ENCODE measurements around the gene TOLLIP.

The TOLLIP gene

DNA sequence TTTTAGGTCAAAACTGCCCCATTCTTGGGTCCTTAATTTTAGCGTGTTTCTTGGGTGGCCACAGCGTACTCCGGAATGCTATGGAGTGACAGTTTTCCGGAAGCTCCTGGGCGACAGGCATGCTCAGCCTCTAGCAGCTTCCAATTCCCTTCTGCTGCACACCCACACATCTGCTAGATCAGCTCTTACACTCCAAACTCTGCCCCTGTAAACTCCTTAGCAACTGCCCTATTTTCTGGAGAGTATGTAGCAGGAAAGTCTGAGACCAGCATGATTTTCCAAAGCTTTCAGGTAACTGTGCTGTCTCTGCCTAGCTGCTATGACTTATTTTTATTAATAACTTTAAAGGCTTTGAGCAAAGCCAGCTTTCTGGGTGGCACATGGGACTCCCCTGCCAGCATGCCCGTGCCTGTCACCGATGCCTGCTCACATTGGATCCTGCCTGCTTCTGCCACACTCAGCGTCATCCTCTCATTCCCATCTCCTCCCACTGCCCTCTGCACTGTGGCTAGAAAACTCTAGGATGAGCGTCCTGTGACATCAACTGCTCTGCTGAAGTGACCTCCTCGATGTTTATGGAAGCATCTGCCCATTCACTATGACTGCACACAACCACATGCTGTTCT lies 17.3 kb downstream of the TOLLIP start:
- no peaks in the 10 kb centered on the region for H3K4me1 Mint-ChIP-seq (ENCODE audit: low read depth)
- H3K4me3 Mint-ChIP-seq, result no peak overlapping the region
- no peak overlapping the region for H3K27ac Mint-ChIP-seq
- no peak for DNase-seq (ENCODE audit: low spot score)
- peaks cover 16% of the 10 kb centered on the region for H3K36me3 Mint-ChIP-seq (ENCODE audit: low read depth)
- H3K27me3 Mint-ChIP-seq (ENCODE audit: low read depth), result no peaks in the 10 kb centered on the region
- H3K9me3 Mint-ChIP-seq, result no peaks in the 10 kb centered on the region

GRCh38 chr11:1291295-1292017 lies 18.0 kb downstream of the TOLLIP start:
- DNase-seq (ENCODE audit: low spot score), result no peak
- Mint-ChIP-seq H3K27ac (no peak overlapping the region), H3K4me3 (no peak overlapping the region), H3K36me3 (ENCODE audit: low read depth) (peaks cover 18% of the 10 kb centered on the region), H3K27me3 (ENCODE audit: low read depth) (no peaks in the 10 kb centered on the region), H3K4me1 (ENCODE audit: low read depth) (no peaks in the 10 kb centered on the region), H3K9me3 (no peaks in the 10 kb centered on the region)

- no peak for DNase-seq (ENCODE audit: low spot score)
- no peaks in the 10 kb centered on the region for H3K9me3 Mint-ChIP-seq
- H3K4me1 Mint-ChIP-seq (ENCODE audit: low read depth), result no peaks in the 10 kb centered on the region
- no peak overlapping the region for H3K27ac Mint-ChIP-seq
- no peak overlapping the region for H3K4me3 Mint-ChIP-seq
- H3K36me3 Mint-ChIP-seq (ENCODE audit: low read depth), result peaks cover 21% of the 10 kb centered on the region
- no peaks in the 10 kb centered on the region for H3K27me3 Mint-ChIP-seq (ENCODE audit: low read depth)
These were observed 19.1 kb downstream of the TOLLIP start for GRCh38 chr11:1290052-1291040.

GRCh38 chr11:1289211-1289935 lies 20.1 kb downstream of the TOLLIP start:
- DNase-seq (ENCODE audit: low spot score), result no peak
- Mint-ChIP-seq H3K9me3 (no peaks in the 10 kb centered on the region), H3K27ac (no peak overlapping the region), H3K4me1 (ENCODE audit: low read depth) (no peaks in the 10 kb centered on the region), H3K4me3 (no peak overlapping the region), H3K36me3 (ENCODE audit: low read depth) (peaks cover 22% of the 10 kb centered on the region), H3K27me3 (ENCODE audit: low read depth) (no peaks in the 10 kb centered on the region)

DNA sequence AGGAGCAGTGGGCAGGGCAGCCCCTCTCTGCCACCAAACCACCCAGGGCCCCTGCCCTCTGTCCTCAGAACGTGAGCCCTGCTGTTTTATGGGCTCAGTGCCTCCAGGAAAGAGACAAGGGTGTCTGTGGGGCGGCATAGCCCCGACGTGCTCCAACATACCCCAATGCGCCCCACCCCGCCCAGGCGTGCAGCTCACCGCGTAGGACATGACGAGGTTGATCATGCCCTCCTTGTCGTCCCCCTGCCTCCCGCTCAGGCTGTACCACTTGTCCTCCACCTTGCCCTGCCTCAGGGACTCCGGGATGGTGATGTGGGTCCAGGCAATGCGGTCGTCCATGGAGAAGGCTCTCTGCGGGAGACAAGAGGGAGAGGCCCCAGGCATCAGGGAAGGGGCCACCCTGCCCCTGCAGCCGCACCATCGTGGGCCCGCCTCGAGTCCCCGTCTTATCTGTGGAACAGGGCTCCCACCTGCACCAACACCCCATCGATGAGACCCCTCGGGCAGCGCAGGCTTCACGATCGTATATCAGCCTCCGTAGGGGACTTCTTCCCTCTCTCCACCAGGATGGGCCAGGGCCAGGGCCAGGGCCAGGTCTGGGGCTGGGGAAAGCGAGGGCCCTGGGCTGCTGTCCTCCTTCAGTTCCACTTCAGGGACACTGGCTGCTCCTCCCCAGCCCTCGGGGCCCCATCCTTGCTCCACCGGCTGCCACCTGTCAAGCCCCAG lies 20.8 kb downstream of the TOLLIP start:
- Mint-ChIP-seq H3K27me3 (ENCODE audit: low read depth) (no peaks in the 10 kb centered on the region), H3K27ac (no peak overlapping the region), H3K36me3 (ENCODE audit: low read depth) (peaks cover 22% of the 10 kb centered on the region), H3K9me3 (no peaks in the 10 kb centered on the region), H3K4me3 (no peak overlapping the region), H3K4me1 (ENCODE audit: low read depth) (no peaks in the 10 kb centered on the region)
- no peak for DNase-seq (ENCODE audit: low spot score)

DNA sequence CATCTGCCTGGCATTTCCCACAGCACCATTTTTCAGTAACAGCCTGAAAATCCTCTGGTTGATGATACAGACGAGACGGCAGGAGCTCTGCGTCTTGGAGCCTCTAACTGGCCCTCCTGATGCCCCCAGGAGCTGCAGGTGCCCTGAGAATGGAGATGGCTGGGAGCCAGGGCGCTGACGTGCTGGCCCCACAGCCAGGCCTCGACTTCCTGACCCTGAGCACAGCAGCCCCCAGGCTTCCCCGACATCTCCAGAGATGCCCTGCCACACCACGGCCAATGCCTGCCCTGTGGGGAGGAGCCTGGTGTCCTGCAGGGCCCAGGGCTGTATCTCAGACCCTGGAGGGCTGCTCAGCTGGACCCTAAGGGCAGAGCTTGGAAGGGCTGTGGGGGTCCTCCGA lies 21.5 kb downstream of the TOLLIP start:
- Mint-ChIP-seq H3K27me3 (ENCODE audit: low read depth) (no peaks in the 10 kb centered on the region), H3K36me3 (ENCODE audit: low read depth) (peaks cover 22% of the 10 kb centered on the region), H3K4me1 (ENCODE audit: low read depth) (no peaks in the 10 kb centered on the region), H3K4me3 (no peak overlapping the region), H3K9me3 (no peaks in the 10 kb centered on the region), H3K27ac (no peak overlapping the region)
- no peak for DNase-seq (ENCODE audit: low spot score)

DNA sequence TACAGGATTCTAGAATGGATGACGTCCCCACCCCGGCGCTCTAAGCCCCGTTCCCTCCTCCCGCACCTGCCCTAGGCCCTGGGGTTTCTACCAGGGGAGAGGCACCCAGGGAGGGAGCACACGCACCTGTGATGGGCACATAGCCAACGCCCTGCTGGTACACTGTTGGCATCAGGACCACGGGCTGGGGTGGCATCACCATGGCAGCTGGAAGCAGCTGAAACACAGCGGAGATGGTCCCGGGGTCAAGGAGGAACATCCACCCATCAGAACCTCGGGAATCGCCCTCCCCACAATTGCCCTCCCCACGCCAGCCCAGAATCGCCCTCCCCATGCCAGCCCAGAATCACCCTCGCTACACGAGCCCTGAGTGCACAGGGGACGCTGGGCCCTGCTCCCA lies 23.6 kb downstream of the TOLLIP start:
- no peaks in the 10 kb centered on the region for H3K4me1 Mint-ChIP-seq (ENCODE audit: low read depth)
- no peak overlapping the region for H3K4me3 Mint-ChIP-seq
- no peak for DNase-seq (ENCODE audit: low spot score)
- peaks cover 19% of the 10 kb centered on the region for H3K36me3 Mint-ChIP-seq (ENCODE audit: low read depth)
- no peaks in the 10 kb centered on the region for H3K27me3 Mint-ChIP-seq (ENCODE audit: low read depth)
- H3K27ac Mint-ChIP-seq, result no peak overlapping the region
- no peaks in the 10 kb centered on the region for H3K9me3 Mint-ChIP-seq

GRCh38 chr11:1285316-1285744 lies 24.1 kb downstream of the TOLLIP start:
- Mint-ChIP-seq H3K4me3 (no peak overlapping the region), H3K9me3 (no peaks in the 10 kb centered on the region), H3K4me1 (ENCODE audit: low read depth) (no peaks in the 10 kb centered on the region), H3K27me3 (ENCODE audit: low read depth) (no peaks in the 10 kb centered on the region), H3K36me3 (ENCODE audit: low read depth) (peaks cover 19% of the 10 kb centered on the region), H3K27ac (no peak overlapping the region)
- DNase-seq (ENCODE audit: low spot score), result no peak

DNA sequence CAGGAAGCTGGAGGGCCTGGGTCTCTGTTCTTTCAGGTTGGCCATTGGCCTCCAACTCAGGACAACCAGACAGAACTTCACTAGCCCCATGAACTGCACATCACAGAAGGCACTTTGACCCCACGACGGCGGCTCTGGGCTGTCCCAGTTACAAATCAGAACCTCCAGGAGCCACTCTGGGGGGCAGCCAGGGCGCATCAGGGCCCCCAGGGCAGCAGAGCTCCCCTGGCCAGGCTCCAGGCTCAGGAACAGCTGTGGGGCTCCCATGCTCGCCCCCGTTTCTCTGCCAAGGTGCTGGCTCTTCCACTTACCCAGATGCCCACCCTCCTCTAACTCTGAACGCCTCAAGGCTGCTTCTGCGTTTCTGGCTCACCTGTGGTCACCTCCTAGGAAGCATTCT lies 25.5 kb downstream of the TOLLIP start:
- no peaks in the 10 kb centered on the region for H3K27me3 Mint-ChIP-seq (ENCODE audit: low read depth)
- H3K4me1 Mint-ChIP-seq (ENCODE audit: low read depth), result no peaks in the 10 kb centered on the region
- H3K27ac Mint-ChIP-seq, result no peak overlapping the region
- no peak overlapping the region for H3K4me3 Mint-ChIP-seq
- DNase-seq (ENCODE audit: low spot score), result no peak
- no peaks in the 10 kb centered on the region for H3K9me3 Mint-ChIP-seq
- H3K36me3 Mint-ChIP-seq (ENCODE audit: low read depth), result peaks cover 14% of the 10 kb centered on the region

DNA sequence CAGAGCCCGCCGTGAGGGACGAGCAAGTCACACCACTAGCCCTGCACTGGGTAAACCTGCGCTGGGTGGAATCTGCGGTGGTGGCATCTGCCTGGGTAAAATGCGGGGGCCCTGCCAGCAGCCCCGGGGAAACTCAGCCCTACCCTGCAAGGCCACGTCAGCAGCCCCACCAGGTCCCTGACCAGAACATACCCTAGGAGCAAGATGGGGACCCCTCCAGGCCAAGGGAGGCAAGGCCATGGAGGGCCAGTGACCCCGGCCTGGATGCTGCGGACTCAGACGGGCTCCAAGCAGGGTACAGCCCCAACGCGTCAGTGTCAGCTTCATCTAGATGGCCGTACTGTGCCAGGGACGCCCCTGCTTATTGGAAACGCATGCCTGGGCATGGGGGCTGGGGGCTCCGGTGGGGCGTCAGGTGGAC lies 26.3 kb downstream of the TOLLIP start:
- H3K27ac Mint-ChIP-seq, result no peak overlapping the region
- peaks cover 11% of the 10 kb centered on the region for H3K36me3 Mint-ChIP-seq (ENCODE audit: low read depth)
- no peaks in the 10 kb centered on the region for H3K9me3 Mint-ChIP-seq

DNA sequence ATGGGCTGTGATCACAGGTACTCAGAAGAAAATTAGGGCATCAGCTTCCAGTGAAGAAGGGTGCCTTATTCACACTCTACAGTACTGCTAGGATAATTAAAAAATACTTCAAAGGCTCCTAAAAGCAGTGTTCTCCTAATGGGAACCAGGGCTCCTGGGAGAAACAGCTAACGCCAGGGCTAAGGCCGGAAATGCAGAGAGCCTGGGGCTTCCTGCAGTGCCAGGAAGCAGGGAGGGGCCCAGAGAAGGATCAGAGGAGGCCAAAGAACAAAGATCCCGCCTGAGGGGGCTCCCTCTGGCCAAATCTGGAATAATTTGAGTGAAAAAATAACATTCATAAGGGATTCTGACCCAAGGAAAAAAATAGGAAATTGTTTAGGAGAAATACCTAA lies 27.5 kb downstream of the TOLLIP start:
- Mint-ChIP-seq H3K27me3 (ENCODE audit: low read depth) (no peaks in the 10 kb centered on the region), H3K36me3 (ENCODE audit: low read depth) (peaks cover 8% of the 10 kb centered on the region), H3K4me3 (no peak overlapping the region), H3K27ac (no peak overlapping the region), H3K9me3 (no peaks in the 10 kb centered on the region), H3K4me1 (ENCODE audit: low read depth) (no peaks in the 10 kb centered on the region)
- DNase-seq (ENCODE audit: low spot score), result no peak

More for the DNA sequence above, 26.3 kb downstream of the TOLLIP start:
- no peak overlapping the region for H3K4me3 Mint-ChIP-seq
- no peaks in the 10 kb centered on the region for H3K4me1 Mint-ChIP-seq (ENCODE audit: low read depth)
- no peak for DNase-seq (ENCODE audit: low spot score)
- no peaks in the 10 kb centered on the region for H3K27me3 Mint-ChIP-seq (ENCODE audit: low read depth)

- no peak for DNase-seq (ENCODE audit: low spot score)
- H3K9me3 Mint-ChIP-seq, result no peaks in the 10 kb centered on the region
- no peaks in the 10 kb centered on the region for H3K27me3 Mint-ChIP-seq (ENCODE audit: low read depth)
- H3K4me3 Mint-ChIP-seq, result no peak overlapping the region
- H3K27ac Mint-ChIP-seq, result no peak overlapping the region
- H3K36me3 Mint-ChIP-seq (ENCODE audit: low read depth), result peaks cover 7% of the 10 kb centered on the region
- no peaks in the 10 kb centered on the region for H3K4me1 Mint-ChIP-seq (ENCODE audit: low read depth)
These were observed 28.0 kb downstream of the TOLLIP start for GRCh38 chr11:1281326-1281973.

Data from T-helper 2 cell treated with Interferon-gamma antibody and Interleukin-4, amounts not matched to agents 5 μg/mL and 100 μg/mL, for 36 hours (primary cell).